ENCODE data around the gene GPR39.

DNA sequence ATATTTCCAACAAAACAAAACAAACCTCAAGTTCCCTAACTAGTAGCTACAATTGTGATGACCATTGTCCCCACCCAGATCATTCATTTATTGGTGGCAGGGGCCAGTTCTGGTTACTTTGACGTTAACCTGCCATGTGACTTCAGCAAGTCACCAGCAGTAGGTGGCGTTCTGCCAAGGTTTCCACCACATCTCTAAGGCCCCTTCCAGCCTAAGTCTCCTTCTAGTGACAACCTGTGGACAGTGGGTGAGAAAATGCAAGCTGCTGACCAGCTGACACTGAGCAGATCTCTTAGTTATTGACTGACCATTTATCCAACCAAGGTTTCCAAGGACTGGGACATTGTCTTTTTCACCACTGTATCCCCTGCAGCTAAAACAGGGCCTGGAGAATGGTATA, 98.4 kb downstream of the GPR39 start:
- TF ChIP-seq, protein P1, sequence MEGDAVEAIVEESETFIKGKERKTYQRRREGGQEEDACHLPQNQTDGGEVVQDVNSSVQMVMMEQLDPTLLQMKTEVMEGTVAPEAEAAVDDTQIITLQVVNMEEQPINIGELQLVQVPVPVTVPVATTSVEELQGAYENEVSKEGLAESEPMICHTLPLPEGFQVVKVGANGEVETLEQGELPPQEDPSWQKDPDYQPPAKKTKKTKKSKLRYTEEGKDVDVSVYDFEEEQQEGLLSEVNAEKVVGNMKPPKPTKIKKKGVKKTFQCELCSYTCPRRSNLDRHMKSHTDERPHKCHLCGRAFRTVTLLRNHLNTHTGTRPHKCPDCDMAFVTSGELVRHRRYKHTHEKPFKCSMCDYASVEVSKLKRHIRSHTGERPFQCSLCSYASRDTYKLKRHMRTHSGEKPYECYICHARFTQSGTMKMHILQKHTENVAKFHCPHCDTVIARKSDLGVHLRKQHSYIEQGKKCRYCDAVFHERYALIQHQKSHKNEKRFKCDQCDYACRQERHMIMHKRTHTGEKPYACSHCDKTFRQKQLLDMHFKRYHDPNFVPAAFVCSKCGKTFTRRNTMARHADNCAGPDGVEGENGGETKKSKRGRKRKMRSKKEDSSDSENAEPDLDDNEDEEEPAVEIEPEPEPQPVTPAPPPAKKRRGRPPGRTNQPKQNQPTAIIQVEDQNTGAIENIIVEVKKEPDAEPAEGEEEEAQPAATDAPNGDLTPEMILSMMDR (conservative IDR thresholded peaks at IDR 0.05; ENCODE audit: low read length): peak; percentile 54
- TF ChIP-seq EZH2phosphoT487 (IDR thresholded peaks at IDR 0.05; ENCODE audit: borderline replicate concordance, low read depth, low read length): no peak
